IMR-90 (cell line): ENCODE results near the gene CCNT2. TPM values are rescaled to one million over a fixed set of nuclear protein-coding genes. Genes with fewer than 3 reads are reported as not detected.

Source experiments
- ATAC-seq: fragments of 200-7000 bp; cut with Tn5 transposase; 2 replicates; pipeline ENCODE4 v1.9.1; 2020; ENCODE audit warnings: low read depth, mild to moderate bottlenecking, moderate library complexity
- BruUV-seq: library from RNA; stranded (reverse); fragments of 400-500 nt; replicated peaks from 2 replicates; lab custom pipeline; 2021; lab: Mats Ljungman, UMichigan
- CTCF ChIA-PET: fragments of 300-600 bp; formaldehyde crosslinking; extraction: SDS; loops from one replicate; lab custom pipeline; 2021; ENCODE audit warnings: antibody characterized with exemption; lab: Yijun Ruan, JAX
- POLR2A ChIA-PET: fragments of 300-600 bp; sonication (Branson Sonifier 250); formaldehyde crosslinking; loops from one replicate; lab custom pipeline; 2022; ENCODE audit warnings: antibody characterized with exemption; ENCODE audit not compliant: unreplicated experiment; lab: Charles Lee
- DNase-seq: peaks from one replicate; pipeline ENCODE4 v3.0.0; 2013
- H2AFZ ChIP-seq: replicated peaks from 2 replicates; pipeline ENCODE3; 2013; ENCODE audit warnings: low read length, mild to moderate bottlenecking; ENCODE audit not compliant: poor library complexity
- H2AK5ac ChIP-seq: 2 replicates; pipeline ENCODE4 v1.6.1; 2013; ENCODE audit warnings: low read depth, low read length, inconsistent platforms
- H2AK9ac ChIP-seq: replicated peaks from 2 replicates; pipeline ENCODE3; 2013; ENCODE audit warnings: mild to moderate bottlenecking, low read depth, low read length, moderate library complexity; ENCODE audit not compliant: poor library complexity
- H2BK120ac ChIP-seq: 2 replicates; pipeline ENCODE4 v1.6.1; 2013; ENCODE audit warnings: low read depth, low read length, inconsistent platforms
- H2BK15ac ChIP-seq: 3 replicates; pipeline ENCODE4 v1.6.1; 2013; ENCODE audit warnings: low read depth, low read length, inconsistent platforms
- H2BK20ac ChIP-seq: 2 replicates; pipeline ENCODE4 v1.6.1; 2013; ENCODE audit warnings: low read depth, mild to moderate bottlenecking, inconsistent platforms, low read length, moderate library complexity
- H2BK5ac ChIP-seq: 2 replicates; pipeline ENCODE4 v1.6.1; 2013; ENCODE audit warnings: mild to moderate bottlenecking, low read depth, low read length, inconsistent platforms; ENCODE audit not compliant: poor library complexity, severe bottlenecking
- H3K14ac ChIP-seq: replicated peaks from 2 replicates; pipeline ENCODE4 v1.6.1; 2013; ENCODE audit warnings: low read depth, low read length, inconsistent platforms
- H3K18ac ChIP-seq: 2 replicates; pipeline ENCODE4 v1.6.1; 2013; ENCODE audit warnings: low read depth, low read length, control low read depth
- H3K23ac ChIP-seq: 2 replicates; pipeline ENCODE4 v1.6.1; 2013; ENCODE audit warnings: low read depth, low read length, inconsistent platforms
- H3K27ac ChIP-seq: 2 replicates; pipeline ENCODE4 v1.5.1; 2013; ENCODE audit warnings: mild to moderate bottlenecking, control low read depth, low read length; ENCODE audit not compliant: insufficient read depth
- H3K27me3 ChIP-seq: 2 replicates; pipeline ENCODE4 v1.6.1; 2013; ENCODE audit warnings: low read length; ENCODE audit not compliant: control insufficient read depth, insufficient read depth
- H3K36me3 ChIP-seq: 2 replicates; pipeline ENCODE4 v1.6.1; 2013; ENCODE audit warnings: low read length, mixed read lengths; ENCODE audit not compliant: control insufficient read depth, insufficient read depth
- H3K4ac ChIP-seq: 2 replicates; pipeline ENCODE4 v1.6.1; 2013; ENCODE audit warnings: low read depth, low read length, inconsistent platforms
- H3K4me1 ChIP-seq: 2 replicates; pipeline ENCODE4 v1.6.1; 2013; ENCODE audit warnings: low read length, mixed read lengths; ENCODE audit not compliant: control insufficient read depth, insufficient read depth
- H3K4me2 ChIP-seq: 2 replicates; pipeline ENCODE4 v1.6.1; 2013; ENCODE audit warnings: low read depth, mild to moderate bottlenecking, control low read depth, low read length, moderate library complexity
- H3K4me3 ChIP-seq: 2 replicates; pipeline ENCODE4 v1.5.1; 2013; ENCODE audit warnings: low read depth, mild to moderate bottlenecking, control low read depth, low read length, moderate library complexity; ENCODE audit not compliant: insufficient read depth
- H3K56ac ChIP-seq: 2 replicates; pipeline ENCODE4 v1.6.1; 2013; ENCODE audit warnings: low read length, inconsistent platforms; ENCODE audit not compliant: insufficient read depth; ENCODE audit errors: extremely low read depth
- H3K79me1 ChIP-seq, 2 experiments: 2 replicates each; pipeline ENCODE4 v1.6.1; 2013; ENCODE audit warnings: low read length in 2 of 2, inconsistent platforms in 1 of 2, low read depth in 1 of 2
- H3K9ac ChIP-seq: 2 replicates; pipeline ENCODE4 v1.6.1; 2013; ENCODE audit warnings: low read depth, low read length, control low read depth
- H3K9me1 ChIP-seq: 2 replicates; pipeline ENCODE4 v1.6.1; 2013; ENCODE audit warnings: low read length, inconsistent platforms; ENCODE audit not compliant: insufficient read depth
- H3K9me3 ChIP-seq: 2 replicates; pipeline ENCODE4 v1.6.1; 2013; ENCODE audit warnings: low read length; ENCODE audit not compliant: control insufficient read depth, insufficient read depth
- H4K20me1 ChIP-seq: 2 replicates; pipeline ENCODE4 v1.6.1; 2013; ENCODE audit warnings: low read length, inconsistent platforms; ENCODE audit not compliant: insufficient read depth
- H4K5ac ChIP-seq: 2 replicates; pipeline ENCODE4 v1.6.1; 2013; ENCODE audit warnings: mild to moderate bottlenecking, low read depth, low read length, control low read depth
- H4K8ac ChIP-seq, 2 experiments: 2 replicates each; pipeline ENCODE4 v1.6.1; 2013; ENCODE audit warnings: low read depth in 2 of 2, low read length in 2 of 2, control low read depth in 1 of 2, inconsistent platforms in 1 of 2
- H4K91ac ChIP-seq: 2 replicates; pipeline ENCODE4 v1.6.1; 2013; ENCODE audit warnings: low read depth, low read length, inconsistent platforms; ENCODE audit not compliant: insufficient read depth
- CHD1 ChIP-seq: IDR thresholded peaks from 2 replicates; pipeline ENCODE4 v1.6.1; 2012; ENCODE audit warnings: low read depth, low read length, improper control_type of control experiment
- MAFK ChIP-seq: IDR thresholded peaks from 2 replicates; pipeline ENCODE4 v1.6.1; 2012; ENCODE audit warnings: low read depth, low read length, improper control_type of control experiment
- NFE2L2 ChIP-seq: fragments of 150-350 bp; IDR thresholded peaks from 2 replicates; pipeline ENCODE4 v1.6.1; 2016; ENCODE audit warnings: low read depth, mild to moderate bottlenecking, low read length
- WGBS, 2 experiments: methylation state at CpG; one replicate each; pipeline versions ENCODE4 v1.1.5 to v1.1.7; 2013; ENCODE audit warnings: missing lambda C conversion rate in 2 of 2; ENCODE audit not compliant: insufficient read length in 1 of 2; ENCODE audit errors: extremely low coverage in 2 of 2; 5-methylcytosine and 5-hydroxymethylcytosine counted together
- dilution Hi-C: fragments of 300-500 bp; cut with HindIII; formaldehyde crosslinking; loops from one replicate; pipeline ENCODE4 v1.14.3; 2018; ENCODE audit warnings: low sequenced_read_pairs; ENCODE audit not compliant: unreplicated experiment
- in situ Hi-C: fragments of 300-500 bp; cut with MboI; formaldehyde crosslinking; loops from 3 replicates; pipeline ENCODE4 v1.14.3; 2019; ENCODE audit warnings: low sequenced_read_pairs, inconsistent platforms, mixed read lengths
- intact Hi-C: fragments of 100-400 bp; cut with micrococcal nuclease; formaldehyde crosslinking; loops from 2 replicates; pipeline ENCODE4 v1.10.0; 2022
- polyA plus RNA-seq, 3 experiments: library from polyadenylated mRNA; depleted of rRNA; stranded (reverse); fragments of >200 nt; gene quantifications; 2 replicates each; pipeline ENCODE4 v1.2.3, GENCODE V29; 2012; ENCODE audit warnings: low replicate concordance in 1 of 3
- total RNA-seq: library from RNA; depleted of rRNA; stranded (reverse); fragments of >200 nt; gene quantifications from 2 replicates; pipeline ENCODE4 v1.2.3, GENCODE V29; 2012

The CCNT2 gene
- total and polyA plus RNA-seq, 2 of the 4 experiments (the other 2 are of a cell fraction): 8.8 to 44.6 TPM

GRCh38 chr2:134933732-134934131 is 15.1 kb downstream of the CCNT2 start:
- Histone ChIP-seq H2AK9ac (no peak overlapping the region), H3K4ac (no peak overlapping the region), H3K56ac (no peak overlapping the region), H3K9me3 (no peaks in the 10 kb centered on the region), H3K9ac (no peak overlapping the region), H3K18ac (no peak overlapping the region), H3K4me1 (peaks cover 2% of the 10 kb centered on the region; the same call in 1 of the 2 replicates), H3K4me3 (no peak overlapping the region), H2BK5ac (no peak overlapping the region), H3K27me3 (no peaks in the 10 kb centered on the region), H2AFZ (no peak overlapping the region), H2BK15ac (no peak overlapping the region), H3K14ac (no peak overlapping the region), H4K91ac (no peak overlapping the region), H3K23ac (no peak overlapping the region), H3K79me1 (peaks cover 4 to 23% of the 10 kb centered on the region in 2 experiments), H4K20me1 (peaks cover 63% of the 10 kb centered on the region), H2AK5ac (no peak overlapping the region), H3K36me3 (0 out of 2 replicates have a peak, but pooled peaks cover 1% of the 10 kb centered on the region), H3K9me1 (no peaks in the 10 kb centered on the region; the same call in 1 of the 2 replicates), H3K27ac (no peak overlapping the region), H4K8ac (no peak overlapping the region), H3K4me2 (no peak overlapping the region), H2BK20ac (no peak overlapping the region), H4K5ac (no peak overlapping the region), H2BK120ac (no peak overlapping the region)
- dilution Hi-C loops (no loop called here), in situ Hi-C loops (no loop called here), intact Hi-C loops (no loop called here)
- TF ChIP-seq NFE2L2: no peak
- TF ChIP-seq CHD1: no peak
- TF ChIP-seq MAFK: no peak
- CTCF ChIA-PET: interaction anchor here (0.7 kb wide), 1 partner anchor 79 kb away, joined by 3 read pairs; no protein-coding TSS in a partner anchor
- no CpG with 5 or more reads among the region's 1 CpG for whole genome bisulfite sequencing, 2 experiments
- POLR2A ChIA-PET: no interaction called here
- no TSS peak for BruUV-seq
- ATAC-seq: no peak
- DNase-seq: no peak
